Measurements from ENCODE around the gene GRM1.

Gene GRM1

DNA sequence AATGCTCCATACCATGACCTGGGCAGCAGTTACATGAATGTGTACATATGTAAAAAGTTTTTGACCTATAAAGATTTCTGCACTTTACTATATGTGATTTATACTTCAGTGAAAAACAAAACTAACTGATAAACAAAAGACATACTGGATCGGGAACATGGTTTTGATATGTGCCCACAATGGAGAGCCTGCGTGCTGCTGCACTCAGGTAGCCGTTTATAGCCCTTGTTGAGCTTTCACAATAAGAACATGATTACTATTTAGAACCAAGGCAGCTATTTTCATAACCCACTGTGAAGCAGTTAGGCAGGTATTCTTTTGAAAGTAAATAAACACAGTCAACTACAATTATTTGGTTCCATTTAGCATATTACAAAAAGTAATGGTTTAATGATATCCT is 318.8 kb downstream of the GRM1 start:
- Histone ChIP-seq H3K9me3 (ENCODE audit: control insufficient read depth, insufficient read depth, low read length) (no peaks in the 10 kb centered on the region), H4K20me1 (ENCODE audit: control insufficient read depth, insufficient read depth, low read depth, low read length) (no peaks in the 10 kb centered on the region), H3K27me3 (ENCODE audit: control insufficient read depth, low read length) (no peaks in the 10 kb centered on the region), H3K27ac (ENCODE audit: low read depth, low read length) (no peak overlapping the region), H3K79me2 (ENCODE audit: control insufficient read depth, low read length) (no peaks in the 10 kb centered on the region), H3F3A (ENCODE audit: control insufficient read depth, insufficient read depth) (no peaks in the 10 kb centered on the region), H3K4me3 (ENCODE audit: low read length) (no peak overlapping the region), H3K4me1 (ENCODE audit: control insufficient read depth, low read length) (no peaks in the 10 kb centered on the region), H3K9me2 (replicated peaks; ENCODE audit: control insufficient read depth, low read length) (no peaks in the 10 kb centered on the region), H3K4me2 (ENCODE audit: low read length) (no peak overlapping the region), H3K36me3 (ENCODE audit: control insufficient read depth, low read length) (no peaks in the 10 kb centered on the region)
- TF ChIP-seq, protein P1, sequence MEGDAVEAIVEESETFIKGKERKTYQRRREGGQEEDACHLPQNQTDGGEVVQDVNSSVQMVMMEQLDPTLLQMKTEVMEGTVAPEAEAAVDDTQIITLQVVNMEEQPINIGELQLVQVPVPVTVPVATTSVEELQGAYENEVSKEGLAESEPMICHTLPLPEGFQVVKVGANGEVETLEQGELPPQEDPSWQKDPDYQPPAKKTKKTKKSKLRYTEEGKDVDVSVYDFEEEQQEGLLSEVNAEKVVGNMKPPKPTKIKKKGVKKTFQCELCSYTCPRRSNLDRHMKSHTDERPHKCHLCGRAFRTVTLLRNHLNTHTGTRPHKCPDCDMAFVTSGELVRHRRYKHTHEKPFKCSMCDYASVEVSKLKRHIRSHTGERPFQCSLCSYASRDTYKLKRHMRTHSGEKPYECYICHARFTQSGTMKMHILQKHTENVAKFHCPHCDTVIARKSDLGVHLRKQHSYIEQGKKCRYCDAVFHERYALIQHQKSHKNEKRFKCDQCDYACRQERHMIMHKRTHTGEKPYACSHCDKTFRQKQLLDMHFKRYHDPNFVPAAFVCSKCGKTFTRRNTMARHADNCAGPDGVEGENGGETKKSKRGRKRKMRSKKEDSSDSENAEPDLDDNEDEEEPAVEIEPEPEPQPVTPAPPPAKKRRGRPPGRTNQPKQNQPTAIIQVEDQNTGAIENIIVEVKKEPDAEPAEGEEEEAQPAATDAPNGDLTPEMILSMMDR (IDR thresholded peaks at IDR 0.05; ENCODE audit: low read depth, low read length, poor library complexity, severe bottlenecking), result no peak
- TF ChIP-seq EZH2phosphoT487 (IDR thresholded peaks at IDR 0.05; ENCODE audit: borderline replicate concordance, low read length), result no peak

DNA sequence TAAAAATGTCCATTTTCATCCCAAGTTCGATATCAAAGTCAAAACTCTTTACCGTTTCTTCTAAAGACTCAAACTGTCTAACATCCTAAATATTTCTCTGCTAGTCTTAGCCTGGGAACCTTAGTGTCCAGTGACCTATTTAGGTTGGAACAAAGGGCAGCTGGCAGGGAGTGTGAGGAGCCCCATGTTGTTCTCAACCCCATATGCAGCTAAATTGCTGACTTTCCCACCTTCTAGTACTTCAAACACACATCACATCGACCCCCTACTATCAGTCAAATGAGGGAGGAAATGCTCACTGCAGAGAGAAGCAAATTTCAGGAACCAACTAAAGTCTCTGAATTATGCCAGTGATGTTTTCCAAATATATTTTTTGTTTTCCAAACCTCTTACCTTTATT is 322.2 kb downstream of the GRM1 start:
- no peaks in the 10 kb centered on the region for H4K20me1 ChIP-seq (ENCODE audit: control insufficient read depth, insufficient read depth, low read depth, low read length)
- no peak overlapping the region for H3K27ac ChIP-seq (ENCODE audit: low read depth, low read length)
- H3F3A ChIP-seq (ENCODE audit: control insufficient read depth, insufficient read depth), result no peaks in the 10 kb centered on the region
- no peaks in the 10 kb centered on the region for H3K9me2 ChIP-seq (replicated peaks; ENCODE audit: control insufficient read depth, low read length)
- H3K4me1 ChIP-seq (ENCODE audit: control insufficient read depth, low read length), result no peaks in the 10 kb centered on the region
- H3K36me3 ChIP-seq (ENCODE audit: control insufficient read depth, low read length), result no peaks in the 10 kb centered on the region
- TF ChIP-seq EZH2phosphoT487 (IDR thresholded peaks at IDR 0.05; ENCODE audit: borderline replicate concordance, low read length), result no peak
- TF ChIP-seq, protein P1 (IDR thresholded peaks at IDR 0.05; ENCODE audit: low read depth, low read length, poor library complexity, severe bottlenecking), result no peak
- H3K9me3 ChIP-seq (ENCODE audit: control insufficient read depth, insufficient read depth, low read length), result no peaks in the 10 kb centered on the region
- H3K79me2 ChIP-seq (ENCODE audit: control insufficient read depth, low read length), result no peaks in the 10 kb centered on the region
- H3K4me3 ChIP-seq (ENCODE audit: low read length), result no peak overlapping the region
- no peaks in the 10 kb centered on the region for H3K27me3 ChIP-seq (ENCODE audit: control insufficient read depth, low read length)
- H3K4me2 ChIP-seq (ENCODE audit: low read length), result no peak overlapping the region

DNA sequence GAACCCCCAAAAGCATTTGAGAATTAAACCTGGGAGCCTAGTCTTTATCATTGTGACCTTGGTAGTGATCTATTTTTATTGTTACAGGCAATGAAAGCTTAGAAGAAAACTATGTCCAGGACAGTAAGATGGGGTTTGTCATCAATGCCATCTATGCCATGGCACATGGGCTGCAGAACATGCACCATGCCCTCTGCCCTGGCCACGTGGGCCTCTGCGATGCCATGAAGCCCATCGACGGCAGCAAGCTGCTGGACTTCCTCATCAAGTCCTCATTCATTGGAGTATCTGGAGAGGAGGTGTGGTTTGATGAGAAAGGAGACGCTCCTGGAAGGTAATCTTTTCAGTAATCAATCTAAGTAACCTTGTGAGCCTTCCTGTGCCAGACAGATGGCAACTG is 323.3 kb downstream of the GRM1 start:
- H3K9me2 ChIP-seq (replicated peaks; ENCODE audit: control insufficient read depth, low read length), result no peaks in the 10 kb centered on the region
- H3K79me2 ChIP-seq (ENCODE audit: control insufficient read depth, low read length), result no peaks in the 10 kb centered on the region
- no peaks in the 10 kb centered on the region for H3K4me1 ChIP-seq (ENCODE audit: control insufficient read depth, low read length)
- no peaks in the 10 kb centered on the region for H3K36me3 ChIP-seq (ENCODE audit: control insufficient read depth, low read length)
- H3K27ac ChIP-seq (ENCODE audit: low read depth, low read length), result no peak overlapping the region
- H3F3A ChIP-seq (ENCODE audit: control insufficient read depth, insufficient read depth), result no peaks in the 10 kb centered on the region
- H4K20me1 ChIP-seq (ENCODE audit: control insufficient read depth, insufficient read depth, low read depth, low read length), result no peaks in the 10 kb centered on the region
- TF ChIP-seq, protein P1 (IDR thresholded peaks at IDR 0.05; ENCODE audit: low read depth, low read length, poor library complexity, severe bottlenecking), result no peak
- no peak for TF ChIP-seq EZH2phosphoT487 (IDR thresholded peaks at IDR 0.05; ENCODE audit: borderline replicate concordance, low read length)
- H3K9me3 ChIP-seq (ENCODE audit: control insufficient read depth, insufficient read depth, low read length), result no peaks in the 10 kb centered on the region
- no peaks in the 10 kb centered on the region for H3K27me3 ChIP-seq (ENCODE audit: control insufficient read depth, low read length)
- H3K4me2 ChIP-seq (ENCODE audit: low read length), result no peak overlapping the region
- no peak overlapping the region for H3K4me3 ChIP-seq (ENCODE audit: low read length)

DNA sequence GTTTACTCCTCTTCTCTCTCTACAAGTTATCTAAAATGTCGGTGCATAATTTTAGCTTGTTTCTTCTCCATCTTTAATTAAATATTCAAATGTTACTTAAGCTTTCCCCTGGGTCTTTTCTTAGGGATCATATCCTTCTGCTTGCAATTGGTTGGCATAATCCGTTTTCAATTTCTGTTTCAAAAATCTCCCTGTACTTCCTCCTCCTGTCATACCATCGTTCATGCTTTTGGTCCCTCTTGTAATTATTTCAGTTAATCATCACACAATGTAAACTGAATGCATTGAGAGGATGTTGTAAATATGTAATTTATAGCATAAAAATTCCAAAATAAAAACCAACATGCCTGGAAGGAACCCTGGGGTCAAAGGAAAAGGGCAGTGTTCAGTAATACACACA is 325.6 kb downstream of the GRM1 start:
- H3K27ac ChIP-seq (ENCODE audit: low read depth, low read length), result no peak overlapping the region
- H3K27me3 ChIP-seq (ENCODE audit: control insufficient read depth, low read length), result no peaks in the 10 kb centered on the region
- H4K20me1 ChIP-seq (ENCODE audit: control insufficient read depth, insufficient read depth, low read depth, low read length), result no peaks in the 10 kb centered on the region
- no peak overlapping the region for H3K4me2 ChIP-seq (ENCODE audit: low read length)
- H3K79me2 ChIP-seq (ENCODE audit: control insufficient read depth, low read length), result no peaks in the 10 kb centered on the region
- H3K9me2 ChIP-seq (replicated peaks; ENCODE audit: control insufficient read depth, low read length), result no peaks in the 10 kb centered on the region
- no peak overlapping the region for H3K4me3 ChIP-seq (ENCODE audit: low read length)
- no peaks in the 10 kb centered on the region for H3F3A ChIP-seq (ENCODE audit: control insufficient read depth, insufficient read depth)
- H3K9me3 ChIP-seq (ENCODE audit: control insufficient read depth, insufficient read depth, low read length), result no peaks in the 10 kb centered on the region
- no peaks in the 10 kb centered on the region for H3K4me1 ChIP-seq (ENCODE audit: control insufficient read depth, low read length)
- no peak for TF ChIP-seq EZH2phosphoT487 (IDR thresholded peaks at IDR 0.05; ENCODE audit: borderline replicate concordance, low read length)
- TF ChIP-seq, protein P1 (IDR thresholded peaks at IDR 0.05; ENCODE audit: low read depth, low read length, poor library complexity, severe bottlenecking), result no peak
- no peaks in the 10 kb centered on the region for H3K36me3 ChIP-seq (ENCODE audit: control insufficient read depth, low read length)

Data from DOHH2 (cell line).